ENCODE measurements around the gene TSHR.
A peak's percentile ranks its signal among the peaks of the same experiment; 100 is the strongest.
"Not testable (repeated sequence)": the region's sequence is repeated elsewhere in the genome, so short reads cannot be mapped to it uniquely, and the experiment has no call there.

Gene TSHR

DNA sequence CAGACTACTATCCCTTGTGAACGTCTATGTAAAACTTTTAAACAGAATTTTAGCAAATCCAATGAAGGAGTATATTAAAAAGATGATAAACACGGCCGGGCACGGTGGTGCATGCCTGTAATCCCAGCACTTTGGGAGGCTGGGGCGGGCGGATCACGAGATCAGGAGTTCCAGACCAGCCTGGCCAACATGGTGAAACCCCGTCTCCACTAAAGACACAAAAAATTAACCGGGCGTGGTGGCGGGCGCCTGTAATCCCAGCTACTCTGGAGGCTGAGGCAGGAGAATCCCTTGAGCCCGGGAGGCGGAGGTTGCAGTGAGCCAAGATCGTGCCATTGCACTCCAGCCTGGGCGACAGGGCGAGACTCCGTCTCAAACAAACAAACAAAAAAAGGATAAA lies 2.2 kb upstream of the TSHR start:
- not testable (repeated sequence) for DNase-seq

DNA sequence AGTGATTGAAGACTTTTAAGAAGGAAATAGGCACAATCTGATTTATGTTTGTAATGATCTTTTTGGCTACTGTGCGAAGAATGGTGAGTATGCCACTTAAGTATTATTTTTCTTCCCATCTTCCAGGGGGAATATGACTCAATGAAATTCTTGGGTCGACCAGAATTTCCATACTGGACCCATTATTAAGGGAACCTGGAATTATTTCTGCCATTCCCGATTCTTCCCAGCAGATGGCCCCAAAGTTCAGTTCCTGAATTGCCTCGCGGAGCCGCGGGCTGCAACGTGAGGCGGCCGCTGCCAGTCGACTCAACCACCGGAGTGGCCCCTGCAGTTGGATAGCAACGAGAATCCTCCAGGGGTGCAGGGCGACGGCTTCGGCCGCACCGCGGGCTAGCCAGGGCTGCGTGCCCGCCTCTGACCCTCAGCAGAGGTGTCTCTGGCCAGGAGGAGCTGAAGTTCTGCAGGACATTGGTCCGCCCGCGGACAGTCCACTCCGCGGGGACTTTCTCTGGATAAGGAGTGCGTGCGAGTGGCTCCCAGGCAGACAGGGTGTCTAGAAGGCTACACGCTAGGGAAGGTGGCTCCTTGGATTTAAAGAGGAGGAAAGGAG lies 628 bp upstream of the TSHR start:
- DNase-seq = peak in 13 of 14 donors; percentile 24 to 78 (median 58)

- no peak for DNase-seq
Measured at GRCh38 chr14:80956102-80956501, 681 bp downstream of the TSHR start.

- DNase-seq = no peak
Measured at GRCh38 chr14:80956922-80957321, 1.5 kb downstream of the TSHR start.

DNA sequence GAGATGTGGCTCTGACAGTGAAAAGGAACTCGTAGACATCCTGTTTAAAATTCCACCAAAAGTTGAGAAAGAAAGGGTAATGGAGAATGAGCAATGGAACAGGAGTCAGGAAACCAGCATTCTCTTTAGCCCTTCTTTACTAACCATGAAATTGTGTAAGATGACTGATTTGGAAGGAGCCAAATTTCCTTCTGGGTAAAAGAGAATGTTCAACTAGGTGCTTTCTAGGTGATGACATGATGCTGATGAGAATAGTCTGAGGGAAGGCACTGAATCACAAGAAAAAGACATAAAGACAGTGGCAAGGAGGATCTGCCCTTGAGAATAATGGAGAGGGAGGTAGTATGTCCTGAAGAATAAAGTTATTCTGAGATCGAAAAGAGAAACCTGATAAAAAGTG lies 2.2 kb downstream of the TSHR start:
- no peak for DNase-seq

- no peak for DNase-seq
Measured at GRCh38 chr14:80958226-80958625, 2.8 kb downstream of the TSHR start.

GRCh38 chr14:80958939-80959338 lies 3.5 kb downstream of the TSHR start:
- DNase-seq = no peak

DNA sequence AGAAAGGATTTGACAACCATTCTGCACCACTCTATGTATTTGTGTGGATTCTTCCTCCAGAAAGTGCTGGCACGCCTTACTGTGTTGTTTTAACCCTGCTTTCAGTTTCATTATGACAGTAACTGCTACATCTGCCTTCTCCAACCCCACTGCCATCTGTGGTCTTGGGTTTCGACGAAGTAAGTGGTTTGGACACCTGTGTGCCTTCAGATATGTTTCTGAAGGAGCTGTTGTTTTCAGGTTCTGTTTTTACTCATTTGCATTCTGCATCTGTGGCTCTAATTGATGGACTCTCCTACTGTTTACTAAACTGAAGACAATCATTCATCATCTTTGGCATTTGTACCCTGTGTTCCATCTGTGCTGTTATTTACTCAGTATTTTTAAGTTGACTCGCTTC lies 4.1 kb downstream of the TSHR start:
- DNase-seq = peak in 1 of 14 donors; percentile 5

DNA sequence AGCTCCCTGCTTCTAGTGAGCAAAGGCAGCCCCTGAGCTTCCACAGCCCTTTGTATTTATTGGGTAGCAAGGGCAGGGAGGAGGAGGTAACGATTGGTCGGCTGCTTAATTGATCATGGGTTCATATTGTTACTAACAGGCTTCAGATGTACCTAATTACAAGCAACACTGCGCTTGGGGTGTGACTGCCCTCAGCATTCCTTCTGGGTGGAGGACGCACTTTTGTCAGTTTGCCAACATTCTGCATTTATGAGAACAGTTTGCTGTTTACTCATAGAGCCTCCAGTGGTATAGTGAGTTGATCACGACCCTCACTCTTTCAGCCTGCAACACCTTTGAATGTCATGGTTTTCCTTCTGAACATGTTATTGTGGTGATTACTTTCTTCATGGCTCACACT lies 9.6 kb downstream of the TSHR start:
- no peak for DNase-seq

DNA sequence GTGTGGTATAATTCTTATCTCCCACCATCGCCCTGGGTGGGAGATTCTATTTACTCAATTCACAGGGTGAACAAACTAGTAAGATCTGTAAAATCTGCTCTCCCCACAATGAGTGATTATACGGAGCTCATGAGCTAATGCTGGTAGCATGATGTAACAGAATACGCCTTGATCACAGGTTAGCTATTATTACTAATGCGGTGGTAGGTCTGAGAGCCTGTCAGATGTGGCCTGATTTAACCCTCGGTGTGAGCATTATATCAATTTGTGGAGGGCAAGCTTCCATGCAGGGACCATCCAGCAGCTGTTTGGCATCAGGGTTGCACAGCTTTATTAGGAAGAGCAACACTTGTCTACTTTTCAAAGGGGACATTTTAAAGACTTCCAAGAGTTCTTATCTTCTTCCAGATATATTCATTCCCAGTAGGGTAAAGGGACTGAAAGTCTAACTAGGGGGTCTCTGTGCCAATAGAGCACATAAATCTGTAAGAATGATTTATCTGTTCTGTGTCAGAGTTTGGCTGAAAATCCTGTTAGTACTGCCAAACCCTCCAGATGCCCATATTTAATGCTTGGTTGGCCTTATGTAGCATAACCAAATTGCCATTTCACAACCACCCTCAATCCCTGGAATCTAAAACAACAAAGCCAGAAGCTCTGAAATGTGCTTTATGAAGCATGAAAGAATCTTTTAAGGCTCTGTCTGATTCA lies 18.7 kb downstream of the TSHR start:
- DNase-seq = no peak

DNA sequence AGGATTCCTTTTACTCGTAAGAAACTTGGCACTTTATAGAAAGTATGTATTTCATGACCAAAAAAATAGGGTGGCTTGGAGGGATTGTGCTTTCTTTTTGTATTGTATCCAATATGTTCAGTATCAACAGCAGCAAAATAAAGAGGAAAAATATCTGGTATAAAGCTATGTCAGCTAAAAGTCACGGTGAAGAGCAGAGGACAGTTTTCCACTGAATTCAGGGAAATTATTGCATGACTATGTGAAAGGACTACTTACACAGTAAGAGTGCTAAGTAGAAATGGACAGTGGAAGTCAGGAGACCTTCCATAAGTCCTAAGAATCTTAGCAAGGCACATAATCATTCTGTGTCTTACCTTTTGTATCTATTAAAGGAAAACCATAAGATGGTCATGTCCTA lies 19.3 kb downstream of the TSHR start:
- DNase-seq = no peak

DNA sequence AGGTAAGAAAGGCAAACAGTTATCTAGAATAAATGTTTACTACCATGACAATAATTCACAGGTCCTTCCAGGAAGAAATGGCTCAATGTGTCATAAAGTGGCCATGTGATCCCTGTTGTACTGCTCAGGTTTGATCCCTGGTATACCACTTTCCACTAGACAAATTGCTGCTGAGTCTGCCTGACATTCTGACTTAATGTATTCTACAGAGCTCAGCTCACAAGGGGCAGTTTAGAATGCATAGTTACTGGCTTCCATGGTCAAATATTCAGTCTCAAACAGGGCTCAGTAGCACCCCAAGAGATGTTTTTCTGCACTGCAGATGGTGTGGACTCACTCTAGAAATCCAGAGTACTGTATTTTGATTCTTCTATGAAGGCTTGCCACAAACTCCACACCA lies 21.8 kb downstream of the TSHR start:
- no peak for DNase-seq

GRCh38 chr14:80978403-80978802 lies 23.0 kb downstream of the TSHR start:
- no peak for DNase-seq

DNA sequence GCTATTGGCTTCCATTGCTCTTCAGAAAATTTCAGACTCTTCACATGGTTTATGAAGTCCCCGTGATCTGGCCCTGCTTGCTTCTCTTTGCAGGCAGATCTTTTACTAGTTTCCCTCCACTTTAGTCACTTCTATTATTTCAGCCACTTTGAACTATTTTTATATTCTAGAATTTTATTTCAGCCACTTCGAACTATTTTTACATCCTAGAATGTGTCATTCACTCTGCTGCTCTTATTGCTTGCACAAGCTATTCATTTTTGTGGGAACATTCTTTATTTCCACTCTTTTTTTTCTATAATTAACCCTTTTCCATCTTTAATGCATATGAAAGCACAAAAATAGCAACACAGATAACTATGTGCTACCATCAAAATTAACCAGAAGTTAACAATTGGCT lies 24.5 kb downstream of the TSHR start:
- DNase-seq = no peak

DNA sequence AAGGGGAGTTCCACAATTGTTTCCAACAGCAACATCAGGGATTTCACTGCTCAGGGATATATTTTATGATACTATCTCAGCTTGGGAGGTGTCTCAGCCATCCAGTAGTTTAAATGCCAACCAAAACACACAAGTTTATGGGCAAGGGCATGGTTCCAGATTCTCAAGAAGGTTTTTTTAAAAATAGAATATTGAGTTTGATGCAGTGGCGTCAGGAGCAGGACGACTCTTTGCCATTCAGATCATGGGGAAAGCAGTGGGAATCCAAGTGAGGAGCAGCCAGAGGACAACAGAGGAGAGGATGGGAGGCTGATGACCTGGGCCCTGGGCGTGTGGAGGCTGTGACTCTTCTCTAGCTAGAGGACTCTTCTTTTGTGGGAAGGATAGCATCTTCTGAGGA lies 25.7 kb downstream of the TSHR start:
- DNase-seq = no peak

DNA sequence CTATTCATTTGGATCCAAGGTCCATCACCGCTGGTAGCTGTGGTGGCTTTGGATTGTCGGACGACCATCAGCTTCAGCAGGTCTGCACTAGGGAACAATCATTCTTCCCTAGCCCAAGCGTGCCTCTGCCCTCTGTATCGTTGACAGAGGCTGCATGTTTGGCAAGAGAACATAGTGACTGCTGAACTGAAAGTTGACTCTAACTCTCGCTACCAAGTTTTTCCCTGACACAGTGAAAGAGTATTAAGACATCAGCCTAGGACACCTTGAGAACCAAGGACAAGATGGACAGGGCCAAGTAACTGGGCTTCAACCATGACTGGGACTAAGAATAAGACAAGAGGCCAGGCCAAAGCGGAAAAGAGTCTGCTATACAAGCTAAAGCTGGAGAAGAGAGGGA lies 26.3 kb downstream of the TSHR start:
- DNase-seq = no peak

GRCh38 chr14:80982711-80983110 lies 27.3 kb downstream of the TSHR start:
- DNase-seq = no peak

DNA sequence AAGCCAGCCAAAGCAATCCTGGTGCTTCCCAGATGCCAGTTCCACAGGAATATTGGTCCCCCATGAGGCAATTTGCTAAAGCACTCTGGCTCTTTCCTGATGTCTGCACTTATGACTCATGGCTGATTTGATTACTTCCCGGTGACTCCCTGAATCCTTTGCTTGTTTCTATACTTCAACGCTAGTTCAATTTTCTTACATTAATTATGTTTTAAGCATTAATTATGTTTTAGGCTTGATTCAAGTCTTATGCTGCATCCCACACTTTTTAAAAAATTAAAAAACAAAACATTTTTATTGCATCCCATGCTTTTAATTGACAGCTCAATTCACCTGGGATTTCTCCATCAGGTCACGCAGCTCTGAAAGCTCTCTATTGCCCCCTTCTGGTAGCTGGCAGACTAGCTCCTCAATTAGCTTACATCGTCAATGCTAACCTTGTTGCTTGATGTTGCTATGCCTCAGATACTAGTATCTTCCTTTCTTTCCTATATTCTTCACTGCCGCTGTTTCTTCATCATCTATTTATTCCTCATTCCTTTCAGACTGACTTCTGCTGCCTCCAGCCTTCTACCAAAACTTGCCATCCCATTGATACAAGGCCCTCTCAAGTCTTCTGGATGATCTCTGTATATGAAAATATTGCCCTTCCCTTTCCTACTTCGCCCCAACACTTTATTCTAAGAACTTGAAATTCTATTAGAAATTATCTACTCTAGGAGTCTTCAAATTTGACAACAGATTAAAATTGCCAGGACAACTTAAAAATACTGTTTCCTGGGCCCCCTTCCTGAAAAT lies 32.0 kb downstream of the TSHR start:
- DNase-seq = peak in 8 of 14 donors; percentile 1 to 32 (median 12)

DNA sequence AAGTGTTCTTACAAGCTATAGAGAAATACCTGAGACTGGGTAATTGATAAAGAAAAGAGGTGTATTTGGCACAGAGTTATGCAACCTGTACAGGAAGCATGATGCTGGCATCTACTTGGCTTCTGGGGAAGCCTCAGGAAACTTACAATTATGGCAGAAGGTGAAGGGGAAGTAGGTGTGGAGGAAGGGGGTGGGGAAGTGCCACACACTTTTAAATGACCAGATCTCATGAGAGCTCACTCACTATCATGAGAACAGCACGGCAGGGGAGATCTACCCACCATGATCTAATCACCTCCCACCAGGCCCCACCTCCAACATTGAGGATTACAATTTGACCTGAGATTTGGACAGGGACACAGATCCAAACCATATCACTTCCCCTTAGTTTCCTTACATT lies 32.8 kb downstream of the TSHR start:
- no peak for DNase-seq

DNA sequence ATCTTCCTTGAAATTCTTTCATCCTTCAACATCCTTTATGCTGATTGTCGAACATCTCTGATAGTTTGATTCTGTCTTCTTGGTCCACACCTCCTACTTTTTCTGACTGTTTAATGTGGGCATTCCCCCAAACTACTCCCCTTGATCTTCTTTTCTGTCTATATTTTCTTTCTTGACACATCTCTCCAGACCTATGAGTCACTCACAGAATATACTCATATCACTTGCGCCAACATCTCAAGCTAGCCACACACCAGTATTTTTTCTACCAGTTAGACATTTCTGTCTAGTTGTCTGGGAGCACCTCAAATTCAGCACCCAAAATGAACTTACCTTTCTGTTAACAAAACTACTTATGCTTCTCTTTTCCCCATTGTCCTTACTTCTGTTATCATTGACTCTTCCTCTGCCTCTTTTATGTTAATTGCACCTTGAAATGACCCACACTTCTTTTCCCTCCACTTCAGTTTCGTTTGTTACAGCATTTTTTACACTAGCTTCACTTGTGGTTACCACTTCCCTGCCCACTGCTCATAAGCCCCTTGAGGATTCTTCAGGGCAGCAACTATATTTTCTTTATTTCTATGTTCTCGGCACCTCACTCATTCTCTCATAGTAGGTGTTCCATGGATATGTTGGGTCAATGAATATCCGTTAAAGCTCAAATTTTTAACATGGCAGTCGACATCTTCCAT lies 33.5 kb downstream of the TSHR start:
- DNase-seq = no peak

DNA sequence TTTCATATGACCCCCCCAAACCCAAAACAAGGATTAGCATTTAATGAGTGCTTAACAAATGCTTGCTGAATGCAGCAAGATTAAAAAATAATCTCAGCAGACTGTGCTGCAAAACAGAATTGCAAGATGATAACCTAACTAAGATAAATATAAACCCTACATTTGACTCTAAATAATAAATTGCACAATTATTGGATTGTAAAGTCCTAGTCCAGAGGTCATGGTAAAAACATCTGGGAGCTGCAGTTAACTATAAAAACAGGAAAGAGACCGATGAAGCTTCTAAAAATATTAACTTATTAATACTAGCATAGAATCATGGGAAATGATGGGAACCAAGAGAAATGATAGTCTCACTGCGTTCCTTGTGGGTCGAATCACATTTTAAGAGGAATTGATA lies 37.2 kb downstream of the TSHR start:
- DNase-seq = no peak

GRCh38 chr14:80996049-80996901 lies 40.9 kb downstream of the TSHR start:
- DNase-seq = peak in 6 of 14 donors; percentile 4 to 36 (median 12)

All from C1 segment of cervical spinal cord (tissue), 14 donors.